SU-DHL-6 (cell line): ENCODE data around the gene KYAT1.

ENCODE experiments used
- H2AFZ ChIP-seq: fragments of 200-600 bp; sonication (generic); 2 replicates; pipeline ENCODE4 v1.6.1; 2014; ENCODE audit warnings: low read depth, mild to moderate bottlenecking, moderate library complexity, mixed read lengths, antibody characterized with exemption, low read length; ENCODE audit not compliant: severe bottlenecking
- H3F3A ChIP-seq: fragments of 200-600 bp; shearing (Covaris generic); 2 replicates; pipeline ENCODE4 v1.6.0; 2016; ENCODE audit warnings: antibody characterized with exemption, mild to moderate bottlenecking; ENCODE audit not compliant: insufficient read depth
- H3K27ac ChIP-seq: fragments of 200-600 bp; sonication (generic); 2 replicates; pipeline ENCODE4 v1.5.1; 2016; ENCODE audit warnings: low read depth, mild to moderate bottlenecking, low read length, moderate library complexity, mixed read lengths
- H3K27me3 ChIP-seq: fragments of 200-600 bp; sonication (generic), shearing (Covaris generic); 2 replicates; pipeline ENCODE4 v1.6.0; 2014; ENCODE audit warnings: mild to moderate bottlenecking, low read length
- H3K36me3 ChIP-seq: fragments of 200-600 bp; sonication (generic); 2 replicates; pipeline ENCODE4 v1.6.1; 2014; ENCODE audit warnings: mild to moderate bottlenecking, low read length, mixed read lengths
- H3K4me2 ChIP-seq: fragments of 300-600, 200-600 bp; shearing (Covaris generic), sonication (generic); 2 replicates; pipeline ENCODE4 v1.6.0; 2014; ENCODE audit warnings: low read length, low read depth, mild to moderate bottlenecking; ENCODE audit not compliant: poor library complexity, severe bottlenecking
- H3K4me3 ChIP-seq: fragments of 200-600 bp; sonication (generic); 2 replicates; pipeline ENCODE4 v1.5.1; 2014; ENCODE audit warnings: antibody characterized with exemption, low read length, mild to moderate bottlenecking, mixed read lengths; ENCODE audit not compliant: insufficient read depth, poor library complexity, severe bottlenecking
- H3K79me2 ChIP-seq: fragments of 200-600 bp; sonication (generic); 2 replicates; pipeline ENCODE4 v1.6.1; 2014; ENCODE audit warnings: mild to moderate bottlenecking, low read length, moderate library complexity; ENCODE audit not compliant: insufficient read depth
- H3K9ac ChIP-seq: fragments of 200-600 bp; sonication (generic); 2 replicates; pipeline ENCODE4 v1.7.0; 2014; ENCODE audit warnings: mild to moderate bottlenecking, low read length
- H3K9me2 ChIP-seq: fragments of 200-600 bp; sonication (generic); replicated peaks from 2 replicates; pipeline ENCODE4 v1.6.1; 2014; ENCODE audit warnings: low read length; ENCODE audit not compliant: insufficient read depth
- H3K9me3 ChIP-seq: fragments of 200-600 bp; sonication (generic); 2 replicates; pipeline ENCODE4 v1.6.1; 2014; ENCODE audit warnings: low read length, mixed read lengths; ENCODE audit not compliant: insufficient read depth
- H4K20me1 ChIP-seq: fragments of 200-600 bp; sonication (generic); 2 replicates; pipeline ENCODE4 v1.6.1; 2014; ENCODE audit warnings: low read depth, mild to moderate bottlenecking, antibody characterized with exemption, low read length, moderate library complexity, mixed read lengths
- CTCF ChIP-seq: fragments of 200-600 bp; sonication (generic); IDR thresholded peaks from one replicate; pipeline ENCODE4 v1.5.1; 2017; ENCODE audit warnings: antibody characterized with exemption, mild to moderate bottlenecking, low read length, moderate library complexity; ENCODE audit not compliant: insufficient read depth, poor library complexity, severe bottlenecking
- EZH2phosphoT487 ChIP-seq: fragments of 200-600 bp; sonication (generic), shearing (Covaris generic); conservative IDR thresholded peaks from 2 replicates; pipeline ENCODE4 v1.6.1; 2018; ENCODE audit warnings: mild to moderate bottlenecking, antibody characterized with exemption, low read length, moderate library complexity, mixed read lengths

Gene KYAT1

GRCh38 chr9:128881884-128882676 is at the start of gene KYAT1, which contains the start of gene LRRC8A:
TSS of gene KYAT1 (minus strand) at chr9:128881950. CDS start at chr9:128845405, 36,545 bp downstream.
TSS of gene LRRC8A (plus strand) at chr9:128882133. CDS start at chr9:128907165, 25,032 bp downstream.
- Histone ChIP-seq H3K9me2 (no peaks in the 10 kb centered on the region), H3K9me3 (no peaks in the 10 kb centered on the region), H2AFZ (no peak within 1 kb of the TSS)

GRCh38 chr9:128929560-128929959 is 47.8 kb upstream of the KYAT1 start:
- Histone ChIP-seq H4K20me1 (no peaks in the 10 kb centered on the region), H3K27ac (no peak overlapping the region), H3K9me2 (no peaks in the 10 kb centered on the region), H3F3A (no peaks in the 10 kb centered on the region), H2AFZ (no peak overlapping the region), H3K36me3 (no peaks in the 10 kb centered on the region), H3K79me2 (no peaks in the 10 kb centered on the region), H3K9me3 (no peaks in the 10 kb centered on the region), H3K27me3 (no peaks in the 10 kb centered on the region), H3K4me2 (no peak overlapping the region), H3K9ac (no peak overlapping the region), H3K4me3 (no peak overlapping the region)
- TF ChIP-seq EZH2phosphoT487 (no peak), CTCF (no peak)

More at GRCh38 chr9:128881884-128882676, at the start of gene KYAT1, which contains the start of gene LRRC8A:
- peak within 1 kb of the TSS; percentile 88 for H3K4me3 ChIP-seq
- no peaks in the 10 kb centered on the region for H3K36me3 ChIP-seq
- peaks cover 82% of the 10 kb centered on the region for H3K79me2 ChIP-seq
- H4K20me1 ChIP-seq, result no peaks in the 10 kb centered on the region
- peak within 1 kb of the TSS; percentile 87 for H3K4me2 ChIP-seq
- peak within 1 kb of the TSS; percentile 97 for H3K9ac ChIP-seq
- TF ChIP-seq EZH2phosphoT487, result no peak
- no peak for TF ChIP-seq CTCF
- no peaks in the 10 kb centered on the region for H3K27me3 ChIP-seq
- peaks cover 20% of the 10 kb centered on the region for H3F3A ChIP-seq
- H3K27ac ChIP-seq, result peak within 1 kb of the TSS; percentile 97

- no peak overlapping the region for H3K4me3 ChIP-seq
- H3F3A ChIP-seq, result peaks cover under 1% of the 10 kb centered on the region; the same call in 1 of the 2 replicates
- H3K4me2 ChIP-seq, result no peak overlapping the region
- H3K9me3 ChIP-seq, result no peaks in the 10 kb centered on the region
- H3K36me3 ChIP-seq, result no peaks in the 10 kb centered on the region
- H3K79me2 ChIP-seq, result no peaks in the 10 kb centered on the region
- H3K9me2 ChIP-seq, result no peaks in the 10 kb centered on the region
- H3K27me3 ChIP-seq, result no peaks in the 10 kb centered on the region
- H4K20me1 ChIP-seq, result no peaks in the 10 kb centered on the region
- no peak overlapping the region for H3K27ac ChIP-seq
- no peak overlapping the region for H3K9ac ChIP-seq
- no peak overlapping the region for H2AFZ ChIP-seq
- TF ChIP-seq CTCF (no peak), EZH2phosphoT487 (no peak)
Measured at GRCh38 chr9:128928624-128929023, 46.9 kb upstream of the KYAT1 start.
